Activated naive CD4-positive, alpha-beta T cell treated with anti-CD3 and anti-CD28 coated beads, Interleukin-2, amount 50 U/mL, for 24 hours (primary cell): ENCODE results near the gene KRT84.
A peak's percentile ranks its signal among the peaks of the same experiment; 100 is the strongest.

Experiments
- H3K27ac Mint-ChIP-seq: one replicate; pipeline ENCODE4 v1.8.0; 2021; ENCODE audit warnings: mild to moderate bottlenecking, mixed read lengths
- H3K27me3 Mint-ChIP-seq: one replicate; pipeline ENCODE4 v1.8.0; 2021; ENCODE audit warnings: mixed read lengths
- H3K36me3 Mint-ChIP-seq: one replicate; pipeline ENCODE4 v1.8.0; 2021; ENCODE audit warnings: mixed read lengths
- H3K4me1 Mint-ChIP-seq: one replicate; pipeline ENCODE4 v1.8.0; 2021; ENCODE audit warnings: mixed read lengths
- H3K4me3 Mint-ChIP-seq: one replicate; pipeline ENCODE4 v1.8.0; 2021; ENCODE audit warnings: mild to moderate bottlenecking, mixed read lengths
- H3K9me3 Mint-ChIP-seq: one replicate; pipeline ENCODE4 v1.8.0; 2021; ENCODE audit warnings: mixed read lengths

The KRT84 gene

DNA sequence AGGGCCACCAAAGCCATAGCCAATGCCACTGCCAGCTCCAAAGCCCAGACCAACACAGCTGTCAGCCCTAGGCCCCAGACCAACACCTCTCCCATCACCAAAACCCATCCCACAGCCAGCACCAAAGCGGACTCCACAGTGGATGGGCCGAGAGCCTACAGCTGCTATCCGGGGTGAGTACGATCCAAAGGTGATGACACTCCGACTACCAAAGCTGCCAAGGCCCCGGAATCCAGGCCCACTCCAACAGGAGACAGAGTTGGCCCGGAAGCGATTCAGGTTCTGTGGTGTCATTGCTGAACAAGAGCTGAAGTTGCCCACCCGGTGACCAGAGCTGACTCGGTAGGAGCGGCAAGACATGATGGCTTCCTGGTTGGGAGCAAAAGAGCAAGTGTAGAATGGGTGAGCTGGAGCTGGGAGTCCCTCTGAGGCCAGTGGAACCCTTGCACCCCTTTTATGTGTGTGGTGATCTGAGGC is at the start of gene KRT84:
TSS of gene KRT84 (minus strand) at position 427 of the 477 bp plus-strand sequence. CDS start at position 360, 67 bp downstream.
- Mint-ChIP-seq H3K27ac (no peak within 1 kb of the TSS), H3K9me3 (no peaks in the 10 kb centered on the region), H3K27me3 (no peaks in the 10 kb centered on the region), H3K36me3 (no peaks in the 10 kb centered on the region), H3K4me3 (no peak within 1 kb of the TSS), H3K4me1 (peaks cover 9% of the 10 kb centered on the region)

- H3K27ac Mint-ChIP-seq: no peak overlapping the region
- H3K4me3 Mint-ChIP-seq: no peak overlapping the region
- no peaks in the 10 kb centered on the region for H3K36me3 Mint-ChIP-seq
- H3K9me3 Mint-ChIP-seq: no peaks in the 10 kb centered on the region
- peaks cover 14% of the 10 kb centered on the region for H3K27me3 Mint-ChIP-seq
- no peaks in the 10 kb centered on the region for H3K4me1 Mint-ChIP-seq
These were observed 49.5 kb upstream of the KRT84 start for GRCh38 chr12:52434760-52435530.

GRCh38 chr12:52434081-52434733 is 48.8 kb upstream of the KRT84 start, which contains the start of gene KRT75:
Gene KRT75 (minus strand): TSS chr12:52434371. CDS start chr12:52434304, 67 bp downstream.
- H3K4me3 Mint-ChIP-seq: no peak within 1 kb of the TSS
- no peaks in the 10 kb centered on the region for H3K9me3 Mint-ChIP-seq
- H3K4me1 Mint-ChIP-seq: no peaks in the 10 kb centered on the region
- peaks cover 14% of the 10 kb centered on the region for H3K27me3 Mint-ChIP-seq
- no peaks in the 10 kb centered on the region for H3K36me3 Mint-ChIP-seq
- no peak within 1 kb of the TSS for H3K27ac Mint-ChIP-seq

DNA sequence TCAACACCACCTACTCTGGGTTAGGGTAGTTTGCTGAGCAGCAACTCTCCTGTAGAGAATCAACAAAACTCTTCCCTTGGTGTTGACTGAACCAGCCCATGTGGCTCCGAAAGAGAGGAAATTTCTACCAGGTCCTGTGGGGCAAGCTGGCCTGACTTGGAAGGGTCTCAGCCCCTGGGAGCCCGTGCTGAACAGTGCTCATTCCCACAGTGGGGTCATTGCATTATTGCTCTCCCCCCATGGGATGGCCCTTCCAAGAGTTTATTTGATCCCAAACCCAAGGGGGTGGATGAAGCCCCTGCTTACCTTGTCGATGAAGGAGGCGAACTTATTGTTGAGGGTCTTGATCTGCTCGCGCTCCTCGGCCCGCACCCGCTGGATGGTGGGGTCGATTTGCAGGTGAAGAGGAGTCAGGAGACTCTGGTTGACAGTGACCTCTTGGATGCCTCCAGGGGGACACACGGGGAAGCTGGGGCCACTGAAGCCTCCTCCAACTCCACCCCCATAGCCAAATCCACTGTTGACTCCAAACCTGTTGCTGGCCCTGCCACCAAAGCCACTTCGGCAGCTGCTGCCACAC is 48.1 kb upstream of the KRT84 start:
- H3K4me3 Mint-ChIP-seq: no peak overlapping the region
- peaks cover 14% of the 10 kb centered on the region for H3K27me3 Mint-ChIP-seq
- no peaks in the 10 kb centered on the region for H3K36me3 Mint-ChIP-seq
- no peak overlapping the region for H3K27ac Mint-ChIP-seq
- no peaks in the 10 kb centered on the region for H3K9me3 Mint-ChIP-seq
- H3K4me1 Mint-ChIP-seq: no peaks in the 10 kb centered on the region

DNA sequence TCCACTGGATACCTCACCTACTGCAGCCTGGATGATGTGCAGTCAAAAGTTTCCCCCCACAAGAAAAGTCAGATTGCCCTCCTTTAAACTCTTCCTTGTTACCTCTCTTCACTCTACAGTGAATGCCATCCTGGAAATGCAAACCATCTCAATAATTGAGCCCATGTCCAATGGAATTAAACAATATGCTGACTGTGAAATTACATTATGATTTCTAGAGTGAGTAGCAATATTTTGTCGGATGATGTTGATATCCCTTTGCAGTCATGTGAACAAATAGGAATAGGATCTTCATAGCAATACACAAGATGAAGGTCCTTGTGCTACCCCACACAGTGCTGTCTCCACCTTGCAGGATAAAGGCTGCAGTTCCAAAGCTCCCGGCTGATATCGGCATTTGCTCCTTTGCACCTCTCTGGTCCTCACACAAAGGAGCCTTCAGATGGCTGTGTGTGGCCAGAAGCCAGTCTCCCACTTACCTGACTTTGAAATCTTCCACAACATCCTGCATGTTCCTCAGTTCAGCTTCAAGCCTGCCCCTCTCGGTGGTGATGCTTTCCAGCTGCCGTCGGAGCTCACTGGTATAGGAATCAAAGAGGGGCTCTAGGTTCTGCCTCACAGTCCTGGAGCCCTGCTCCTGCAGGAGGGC is 47.2 kb upstream of the KRT84 start:
- H3K4me1 Mint-ChIP-seq: no peaks in the 10 kb centered on the region
- H3K27ac Mint-ChIP-seq: no peak overlapping the region
- no peaks in the 10 kb centered on the region for H3K9me3 Mint-ChIP-seq
- H3K4me3 Mint-ChIP-seq: no peak overlapping the region
- H3K36me3 Mint-ChIP-seq: no peaks in the 10 kb centered on the region
- H3K27me3 Mint-ChIP-seq: peaks cover 14% of the 10 kb centered on the region

GRCh38 chr12:52428121-52428520 is 42.7 kb upstream of the KRT84 start:
- peaks cover 3% of the 10 kb centered on the region for H3K27me3 Mint-ChIP-seq

DNA sequence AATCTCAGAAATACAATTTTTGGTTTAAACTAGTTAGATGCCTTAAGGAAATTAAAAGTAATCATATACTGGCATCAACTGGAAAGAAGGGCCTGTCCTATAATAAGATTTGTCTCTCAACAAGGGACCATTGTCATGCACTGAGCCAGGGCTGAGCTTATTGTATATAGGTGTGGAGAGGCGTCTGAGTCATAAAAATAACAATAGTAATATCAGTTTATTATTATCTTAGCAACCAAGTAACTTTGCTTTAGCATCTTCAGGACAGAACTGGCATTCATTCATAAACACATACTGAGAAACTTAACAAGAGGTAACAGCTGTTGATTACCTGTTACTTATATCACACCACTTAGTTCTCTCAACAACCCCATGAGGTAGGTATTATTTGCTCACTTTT is 41.6 kb upstream of the KRT84 start:
- no peaks in the 10 kb centered on the region for H3K9me3 Mint-ChIP-seq

More at GRCh38 chr12:52428121-52428520, 42.7 kb upstream of the KRT84 start:
- no peak overlapping the region for H3K4me3 Mint-ChIP-seq
- H3K9me3 Mint-ChIP-seq: no peaks in the 10 kb centered on the region
- H3K4me1 Mint-ChIP-seq: no peaks in the 10 kb centered on the region
- H3K36me3 Mint-ChIP-seq: no peaks in the 10 kb centered on the region
- H3K27ac Mint-ChIP-seq: no peak overlapping the region

GRCh38 chr12:52426034-52426433 is 40.6 kb upstream of the KRT84 start:
- H3K4me1 Mint-ChIP-seq: no peaks in the 10 kb centered on the region
- no peaks in the 10 kb centered on the region for H3K9me3 Mint-ChIP-seq
- no peak overlapping the region for H3K27ac Mint-ChIP-seq
- no peaks in the 10 kb centered on the region for H3K36me3 Mint-ChIP-seq
- H3K27me3 Mint-ChIP-seq: no peaks in the 10 kb centered on the region
- no peak overlapping the region for H3K4me3 Mint-ChIP-seq

More for the DNA sequence above, 41.6 kb upstream of the KRT84 start:
- Mint-ChIP-seq H3K27ac (no peak overlapping the region), H3K27me3 (no peaks in the 10 kb centered on the region), H3K36me3 (no peaks in the 10 kb centered on the region), H3K4me3 (no peak overlapping the region), H3K4me1 (no peaks in the 10 kb centered on the region)

- no peak overlapping the region for H3K4me3 Mint-ChIP-seq
- no peaks in the 10 kb centered on the region for H3K4me1 Mint-ChIP-seq
- no peaks in the 10 kb centered on the region for H3K9me3 Mint-ChIP-seq
- no peaks in the 10 kb centered on the region for H3K27me3 Mint-ChIP-seq
- H3K27ac Mint-ChIP-seq: no peak overlapping the region
- no peaks in the 10 kb centered on the region for H3K36me3 Mint-ChIP-seq
These were observed 40.0 kb upstream of the KRT84 start for GRCh38 chr12:52425466-52425865.

GRCh38 chr12:52423661-52424500 is 38.4 kb upstream of the KRT84 start:
- no peaks in the 10 kb centered on the region for H3K27me3 Mint-ChIP-seq
- H3K4me3 Mint-ChIP-seq: no peak overlapping the region
- H3K9me3 Mint-ChIP-seq: no peaks in the 10 kb centered on the region
- H3K4me1 Mint-ChIP-seq: no peaks in the 10 kb centered on the region
- H3K27ac Mint-ChIP-seq: no peak overlapping the region
- H3K36me3 Mint-ChIP-seq: no peaks in the 10 kb centered on the region

GRCh38 chr12:52423035-52423434 is 37.6 kb upstream of the KRT84 start:
- Mint-ChIP-seq H3K4me3 (no peak overlapping the region), H3K27ac (no peak overlapping the region), H3K4me1 (no peaks in the 10 kb centered on the region), H3K9me3 (no peaks in the 10 kb centered on the region), H3K27me3 (no peaks in the 10 kb centered on the region), H3K36me3 (no peaks in the 10 kb centered on the region)

DNA sequence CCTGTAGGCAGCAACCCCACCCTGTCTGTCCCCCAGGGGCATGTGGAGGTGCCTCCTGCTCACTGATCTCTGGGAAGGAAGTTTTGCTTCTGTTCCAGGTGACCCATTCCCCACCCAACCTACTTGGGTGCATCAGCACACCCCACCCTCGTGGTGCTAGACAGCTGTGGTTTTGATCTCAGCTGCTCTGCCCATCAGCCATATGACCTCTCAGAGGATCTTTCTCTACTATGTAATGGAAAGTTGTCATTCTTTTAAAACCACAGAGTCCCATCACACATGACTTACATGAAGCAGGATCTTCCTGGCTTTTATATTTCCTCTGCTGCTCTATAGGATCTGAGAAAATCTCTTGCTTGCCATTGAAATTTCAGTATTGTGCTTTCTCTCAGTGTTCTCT is 34.2 kb upstream of the KRT84 start:
- Mint-ChIP-seq H3K4me1 (no peaks in the 10 kb centered on the region), H3K4me3 (no peak overlapping the region), H3K36me3 (no peaks in the 10 kb centered on the region), H3K9me3 (no peaks in the 10 kb centered on the region), H3K27ac (no peak overlapping the region), H3K27me3 (no peaks in the 10 kb centered on the region)

DNA sequence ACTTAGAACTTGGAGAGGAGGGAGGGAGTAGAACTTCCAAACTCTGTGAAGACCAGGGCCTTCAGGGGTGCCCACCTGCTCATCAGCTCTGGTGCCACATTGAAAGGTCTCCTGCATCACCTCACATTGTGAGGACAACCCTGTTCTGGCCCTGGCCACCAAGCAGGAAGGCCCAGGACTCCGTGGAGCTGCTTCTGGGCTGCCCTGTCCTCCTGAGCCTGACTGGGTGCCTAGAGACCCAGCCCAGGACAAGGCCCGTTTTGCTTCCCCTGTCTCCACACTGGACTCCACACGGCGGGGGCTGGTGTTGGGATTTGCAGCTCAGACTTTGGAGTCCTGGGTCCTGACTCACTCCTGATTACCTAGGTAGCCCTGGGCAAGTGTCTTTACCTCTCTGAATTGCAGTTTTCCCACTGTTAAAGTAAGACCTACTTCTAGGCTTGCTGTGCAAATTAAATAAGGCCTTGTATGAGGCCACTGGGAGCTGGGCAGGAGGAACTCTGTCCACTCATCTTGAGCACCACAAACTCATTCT is 33.2 kb upstream of the KRT84 start:
- no peaks in the 10 kb centered on the region for H3K9me3 Mint-ChIP-seq
- no peaks in the 10 kb centered on the region for H3K4me1 Mint-ChIP-seq
- no peaks in the 10 kb centered on the region for H3K27me3 Mint-ChIP-seq
- H3K27ac Mint-ChIP-seq: no peak overlapping the region
- H3K36me3 Mint-ChIP-seq: no peaks in the 10 kb centered on the region
- no peak overlapping the region for H3K4me3 Mint-ChIP-seq

DNA sequence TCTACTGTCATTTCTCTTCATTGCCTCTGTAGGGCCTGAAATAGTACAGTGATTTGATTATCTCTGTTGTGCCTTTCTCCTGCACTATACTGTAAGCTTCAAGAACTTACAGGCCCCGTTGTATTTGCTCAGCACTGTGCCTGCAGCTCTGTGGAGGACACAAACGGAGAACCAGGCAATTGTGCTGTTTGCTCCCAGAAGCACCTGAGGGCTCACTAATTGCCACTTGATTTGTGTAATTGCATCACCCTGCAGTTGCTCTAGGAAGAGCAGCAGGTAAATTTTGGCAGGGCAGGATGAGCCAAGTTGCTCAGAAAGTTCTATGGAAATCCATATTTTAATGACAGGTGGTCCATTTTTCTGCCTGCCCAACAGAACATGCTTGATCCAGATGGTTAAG is 32.3 kb upstream of the KRT84 start:
- H3K9me3 Mint-ChIP-seq: no peaks in the 10 kb centered on the region
- no peak overlapping the region for H3K4me3 Mint-ChIP-seq
- H3K36me3 Mint-ChIP-seq: no peaks in the 10 kb centered on the region
- no peaks in the 10 kb centered on the region for H3K4me1 Mint-ChIP-seq
- peak overlapping the region; percentile 6 for H3K27ac Mint-ChIP-seq
- peaks cover 1% of the 10 kb centered on the region for H3K27me3 Mint-ChIP-seq

DNA sequence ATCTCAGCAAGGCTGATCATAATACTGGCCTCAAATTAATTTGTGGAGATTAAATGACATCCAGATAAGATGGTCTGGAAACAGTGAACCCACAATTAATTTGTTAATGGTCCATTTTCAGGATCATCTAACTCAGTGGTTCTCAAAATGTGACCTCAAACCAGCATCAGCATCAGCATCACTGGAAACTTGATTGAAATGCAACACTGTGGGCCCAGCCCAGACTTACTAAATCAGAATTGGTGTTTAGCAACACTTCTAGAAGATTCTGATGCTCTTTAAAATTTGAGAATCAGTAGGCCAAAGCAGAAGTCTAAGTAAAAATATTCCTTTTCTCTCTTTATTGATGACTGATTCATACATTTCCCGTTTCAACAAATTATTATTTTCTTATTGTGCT is 31.3 kb upstream of the KRT84 start:
- Mint-ChIP-seq H3K36me3 (no peaks in the 10 kb centered on the region), H3K4me3 (no peak overlapping the region), H3K4me1 (no peaks in the 10 kb centered on the region)

More for the DNA sequence above, 31.3 kb upstream of the KRT84 start:
- peaks cover 1% of the 10 kb centered on the region for H3K27me3 Mint-ChIP-seq
- no peak overlapping the region for H3K27ac Mint-ChIP-seq
- no peaks in the 10 kb centered on the region for H3K9me3 Mint-ChIP-seq
